Activated CD4-positive, alpha-beta T cell treated with anti-CD3 and anti-CD28 coated beads for 36 hours (primary cell): ENCODE results near the gene SLC17A9. TPM values are rescaled to one million over a fixed set of nuclear protein-coding genes. Genes with fewer than 3 reads are reported as not detected.
"Not testable (repeated sequence)": the region's sequence is repeated elsewhere in the genome, so short reads cannot be mapped to it uniquely, and the experiment has no call there.

Source experiments
- ATAC-seq: fragments of 200-7000 bp; cut with Tn5 transposase; one replicate; pipeline ENCODE4 v1.10.0; 2021; ENCODE audit warnings: mild to moderate bottlenecking, moderate library complexity
- CTCF ChIA-PET: fragments of 350-600 bp; sonication (Branson Sonifier 250); formaldehyde crosslinking; loops from one replicate; lab custom pipeline; 2021; ENCODE audit warnings: antibody characterized with exemption; lab: Charles Lee
- POLR2A ChIA-PET: fragments of 350-600 bp; sonication (Branson Sonifier 250); formaldehyde crosslinking; loops from one replicate; lab custom pipeline; 2021; ENCODE audit warnings: antibody characterized with exemption, inconsistent platforms; lab: Charles Lee
- DNase-seq: peaks from one replicate; pipeline ENCODE4 v3.0.0-alpha.2; 2020
- H3K27ac Mint-ChIP-seq: one replicate; pipeline ENCODE4 v1.8.0; 2021; ENCODE audit warnings: mixed read lengths
- H3K27me3 Mint-ChIP-seq: one replicate; pipeline ENCODE4 v1.8.0; 2021; ENCODE audit warnings: mixed read lengths
- H3K36me3 Mint-ChIP-seq: one replicate; pipeline ENCODE4 v1.8.0; 2021; ENCODE audit warnings: low read depth, mixed read lengths
- H3K4me1 Mint-ChIP-seq: one replicate; pipeline ENCODE4 v1.8.0; 2021; ENCODE audit warnings: mixed read lengths
- H3K4me3 Mint-ChIP-seq: one replicate; pipeline ENCODE4 v1.8.0; 2021; ENCODE audit warnings: mild to moderate bottlenecking, moderate library complexity, mixed read lengths
- H3K9me3 Mint-ChIP-seq: one replicate; pipeline ENCODE4 v1.8.0; 2021; ENCODE audit warnings: low read depth, mixed read lengths
- intact Hi-C, 2 experiments: fragments of 100-400 bp; cut with DNase I in 1 of 2; cut with micrococcal nuclease in 1 of 2; formaldehyde crosslinking; loops; one replicate each; pipeline versions ENCODE4 v1.14.2 to v1.15.1; 2022 to 2024; cut with DNase I, micrococcal nuclease
- total RNA-seq, 2 experiments: library from RNA; stranded (reverse); gene quantifications; one replicate each; pipeline ENCODE4 v1.2.3, GENCODE V29; 2021

SLC17A9 gene
- total RNA-seq, 2 experiments from 2014 or later, result 16.2 to 16.5 TPM

DNA sequence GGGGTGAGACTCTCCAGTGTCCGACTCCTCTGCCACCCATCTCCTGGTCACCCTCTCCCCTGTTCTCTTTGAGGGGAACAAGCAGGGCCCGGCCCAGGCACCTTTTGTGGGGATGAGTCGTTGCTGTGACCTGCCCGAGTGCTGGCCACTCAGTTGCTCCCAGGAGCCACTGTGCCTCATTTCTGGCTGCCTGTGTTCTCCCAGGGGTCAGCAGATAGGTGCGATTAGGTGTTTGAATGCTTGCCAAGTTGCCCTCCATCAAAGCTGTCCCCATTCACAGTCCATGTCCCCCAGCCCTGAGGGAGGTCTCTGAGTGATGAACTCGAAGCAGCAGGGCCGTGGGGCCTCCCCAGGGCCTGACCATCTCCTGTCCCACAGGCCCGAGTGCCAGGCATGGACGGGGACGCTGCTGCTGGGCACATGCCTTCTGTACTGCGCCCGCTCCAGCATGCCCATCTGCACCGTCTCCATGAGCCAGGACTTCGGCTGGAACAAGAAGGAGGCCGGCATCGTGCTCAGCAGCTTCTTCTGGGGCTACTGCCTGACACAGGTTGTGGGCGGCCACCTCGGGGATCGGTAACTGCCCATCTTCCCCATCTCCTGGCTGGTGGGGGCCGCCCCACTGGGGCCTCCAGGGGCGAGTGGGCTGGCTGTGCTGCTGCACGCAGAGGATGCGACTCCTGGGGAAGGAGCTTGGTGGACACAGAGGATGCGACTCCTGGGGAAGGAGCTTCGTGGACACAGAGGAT, 4.1 kb downstream of the SLC17A9 start:
- DNase-seq (no peak), ATAC-seq (no peak)
- no peaks in the 10 kb centered on the region for H3K27me3 Mint-ChIP-seq
- no peaks in the 10 kb centered on the region for H3K9me3 Mint-ChIP-seq
- intact Hi-C loops, result no loop called here
- no peak overlapping the region for H3K27ac Mint-ChIP-seq
- peaks cover 21% of the 10 kb centered on the region for H3K4me1 Mint-ChIP-seq
- H3K4me3 Mint-ChIP-seq, result no peak overlapping the region
- ChIA-PET CTCF (interaction anchor here (1.2 kb wide), 1 partner anchor 16 kb away, joined by 6 read pairs; no protein-coding TSS in a partner anchor), POLR2A (no interaction called here)
- no peaks in the 10 kb centered on the region for H3K36me3 Mint-ChIP-seq

DNA sequence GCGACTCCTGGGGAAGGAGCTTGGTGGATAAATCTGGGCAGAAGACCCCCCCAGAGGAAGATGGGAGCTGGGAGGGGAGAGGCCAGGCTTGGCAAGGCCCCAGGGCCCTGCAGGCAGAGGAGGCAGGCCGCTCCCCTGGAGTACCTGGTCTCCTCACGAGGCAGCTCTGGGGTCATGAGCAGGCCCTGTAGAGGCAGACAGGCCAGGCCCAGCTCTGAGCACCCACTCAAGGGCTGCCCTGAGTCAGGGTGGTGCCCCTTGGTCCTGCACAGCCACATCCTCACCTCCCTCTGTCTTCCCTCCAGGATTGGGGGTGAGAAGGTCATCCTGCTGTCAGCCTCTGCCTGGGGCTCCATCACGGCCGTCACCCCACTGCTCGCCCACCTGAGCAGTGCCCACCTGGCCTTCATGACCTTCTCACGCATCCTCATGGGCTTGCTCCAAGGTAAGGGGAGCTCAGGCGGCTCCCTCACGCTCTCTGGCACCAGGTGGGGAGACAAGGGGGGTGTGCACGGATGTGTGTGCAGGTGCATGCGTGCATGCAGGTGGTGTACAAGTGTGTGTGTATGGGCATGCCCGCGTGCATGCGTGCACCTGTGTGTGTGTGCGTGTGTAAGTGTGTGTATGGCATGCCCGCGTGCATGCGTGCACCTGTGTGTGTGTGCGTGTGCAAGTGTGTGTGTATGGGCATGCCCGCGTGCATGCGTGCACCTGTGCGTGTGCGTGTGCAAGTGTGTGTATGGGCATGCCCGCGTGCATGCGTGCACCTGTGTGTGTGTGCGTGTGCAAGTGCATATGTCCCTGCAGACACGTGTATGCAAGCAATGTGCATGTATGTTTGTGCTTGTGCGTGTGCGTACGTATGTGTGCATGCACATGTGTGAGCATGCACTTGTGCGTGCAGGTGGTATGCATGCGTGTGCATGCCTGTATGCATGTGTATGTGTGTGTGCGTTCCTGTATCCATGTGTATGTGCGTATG, 4.9 kb downstream of the SLC17A9 start:
- H3K27ac Mint-ChIP-seq, result no peak overlapping the region
- no peaks in the 10 kb centered on the region for H3K9me3 Mint-ChIP-seq
- ChIA-PET CTCF (interaction anchor here (1.2 kb wide), 1 partner anchor 15 kb away, joined by 6 read pairs; no protein-coding TSS in a partner anchor), POLR2A (no interaction called here)
- no peak for DNase-seq
- ATAC-seq, result no peak
- H3K36me3 Mint-ChIP-seq, result no peaks in the 10 kb centered on the region
- no peak overlapping the region for H3K4me3 Mint-ChIP-seq
- H3K27me3 Mint-ChIP-seq, result no peaks in the 10 kb centered on the region
- intact Hi-C loops, result no loop called here
- peaks cover 17% of the 10 kb centered on the region for H3K4me1 Mint-ChIP-seq

- CTCF ChIA-PET, result no interaction called here
- DNase-seq (no peak), ATAC-seq (no peak)
- no peak overlapping the region for H3K4me3 Mint-ChIP-seq
- peaks cover 11% of the 10 kb centered on the region for H3K4me1 Mint-ChIP-seq
- no peaks in the 10 kb centered on the region for H3K36me3 Mint-ChIP-seq
- no peak overlapping the region for H3K27ac Mint-ChIP-seq
- intact Hi-C loops, result no loop called here
- POLR2A ChIA-PET, result no interaction called here
- H3K27me3 Mint-ChIP-seq, result no peaks in the 10 kb centered on the region
- no peaks in the 10 kb centered on the region for H3K9me3 Mint-ChIP-seq
Measured at GRCh38 chr20:62958388-62959100, 6.0 kb downstream of the SLC17A9 start.

DNA sequence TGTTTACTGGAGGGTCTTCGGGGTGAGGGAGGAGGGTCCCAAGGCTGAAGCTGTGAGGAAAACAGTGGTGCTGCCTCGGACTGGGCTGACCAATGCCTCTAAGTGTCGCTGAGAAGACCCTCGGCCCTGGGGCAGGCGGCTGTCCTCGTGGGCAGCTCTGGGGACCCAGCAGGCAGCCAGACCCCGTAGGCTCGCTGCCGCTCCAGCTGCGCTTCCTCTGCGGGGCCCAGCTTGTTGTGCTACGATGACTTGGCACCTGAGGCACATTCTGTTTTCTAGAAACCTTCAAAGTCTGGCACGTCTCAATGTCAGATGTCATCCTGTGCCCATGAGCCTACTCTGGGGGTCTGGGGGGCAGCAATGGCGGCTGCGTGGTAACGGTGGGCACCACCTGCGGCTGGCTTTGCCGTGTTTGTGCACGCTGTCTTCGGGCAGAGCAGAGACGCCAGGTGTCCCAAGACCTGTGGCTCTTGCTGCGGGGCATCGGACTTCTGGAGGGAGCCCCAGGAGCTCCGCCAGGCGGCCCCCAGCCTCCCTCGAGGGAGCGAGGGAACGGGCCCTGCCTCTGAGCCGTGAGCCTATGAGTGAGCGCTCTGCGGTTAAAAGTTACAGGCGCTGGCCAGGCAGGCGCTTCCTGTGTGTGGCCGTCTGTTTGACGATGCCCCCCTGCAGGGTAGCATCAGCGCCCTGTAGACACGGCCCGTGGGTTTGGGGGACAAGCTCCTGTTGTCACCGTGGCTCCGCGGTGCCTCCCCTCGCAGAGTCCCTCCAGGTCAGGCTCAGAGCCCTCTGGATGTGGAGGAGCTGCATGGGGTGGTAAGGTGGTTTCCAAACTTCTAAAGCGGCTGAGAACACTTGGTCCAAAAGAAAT, 6.8 kb downstream of the SLC17A9 start:
- no peak for DNase-seq
- Mint-ChIP-seq H3K36me3 (no peaks in the 10 kb centered on the region), H3K4me3 (no peak overlapping the region), H3K27me3 (no peaks in the 10 kb centered on the region), H3K27ac (no peak overlapping the region), H3K9me3 (no peaks in the 10 kb centered on the region), H3K4me1 (peaks cover 3% of the 10 kb centered on the region)
- ChIA-PET POLR2A (no interaction called here), CTCF (interaction anchor here (0.6 kb wide), 1 partner anchor 96 kb away, joined by 3 read pairs; no protein-coding TSS in a partner anchor)
- intact Hi-C loops, result no loop called here
- no peak for ATAC-seq

DNA sequence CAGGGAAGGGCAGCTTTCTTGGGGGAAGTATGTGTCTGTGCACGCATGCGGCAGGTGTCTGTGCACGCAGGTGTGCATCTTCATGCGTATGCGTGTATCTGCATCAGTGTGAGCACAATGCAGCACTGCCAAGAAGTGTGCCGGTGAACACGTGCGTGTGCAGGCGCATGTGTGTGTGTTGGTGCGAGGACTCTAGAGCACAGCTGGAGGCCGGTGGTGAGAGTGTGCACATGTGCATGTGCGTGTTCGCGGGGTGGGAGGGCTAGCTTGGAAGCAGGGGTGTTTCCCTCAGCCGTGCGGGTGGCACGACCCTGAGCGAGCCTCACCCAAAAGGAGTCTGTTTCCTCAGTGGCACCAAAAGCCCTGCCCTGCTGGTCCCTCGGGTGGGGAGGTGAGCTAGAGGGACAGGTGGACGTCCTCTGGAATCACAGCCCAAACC, 7.5 kb downstream of the SLC17A9 start:
- Mint-ChIP-seq H3K36me3 (no peaks in the 10 kb centered on the region), H3K9me3 (no peaks in the 10 kb centered on the region), H3K4me1 (no peaks in the 10 kb centered on the region), H3K4me3 (no peak overlapping the region), H3K27ac (no peak overlapping the region), H3K27me3 (no peaks in the 10 kb centered on the region)
- ChIA-PET CTCF (interaction anchor here (0.6 kb wide), 2 partner anchors 97 to 135 kb away, joined by 3 read pairs; no protein-coding TSS in a partner anchor), POLR2A (no interaction called here)
- DNase-seq, result no peak
- intact Hi-C loops, result no loop called here
- ATAC-seq, result no peak

DNA sequence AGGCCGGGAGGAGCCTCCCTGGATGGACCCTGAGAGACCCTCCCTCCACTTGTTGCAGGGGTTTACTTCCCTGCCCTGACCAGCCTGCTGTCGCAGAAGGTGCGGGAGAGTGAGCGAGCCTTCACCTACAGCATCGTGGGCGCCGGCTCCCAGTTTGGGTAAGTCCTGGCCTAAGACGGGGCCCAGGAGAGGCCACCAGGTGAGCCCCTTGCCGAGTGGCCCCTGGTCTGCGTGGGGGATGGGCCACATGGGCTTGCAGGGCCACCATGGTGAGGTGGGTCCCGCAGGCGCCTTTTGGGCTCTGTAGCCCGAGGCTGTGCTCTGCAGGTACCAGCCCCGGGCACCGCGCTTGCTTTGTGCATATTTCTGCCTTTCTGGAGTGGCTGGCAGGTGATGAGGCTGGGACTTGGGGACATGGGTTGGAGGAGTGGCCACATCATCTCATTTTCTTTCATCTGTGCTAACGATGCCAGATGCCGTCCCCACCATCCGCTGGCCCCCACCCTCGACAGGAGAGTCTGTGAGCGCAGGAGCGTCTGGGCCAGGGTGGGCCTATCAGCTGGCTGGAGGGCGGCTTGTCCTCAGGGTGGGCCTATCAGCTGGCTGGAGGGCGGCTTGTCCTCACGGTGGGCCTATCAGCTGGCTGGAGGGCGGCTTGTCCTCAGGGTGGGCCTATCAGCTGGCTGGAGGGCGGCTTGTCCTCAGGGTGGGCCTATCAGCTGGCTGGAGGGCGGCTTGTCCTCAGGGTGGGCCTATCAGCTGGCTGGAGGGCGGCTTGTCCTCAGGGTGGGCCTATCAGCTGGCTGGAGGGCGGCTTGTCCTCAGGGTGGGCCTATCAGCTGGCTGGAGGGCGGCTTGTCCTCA, 8.2 kb downstream of the SLC17A9 start:
- H3K4me3 Mint-ChIP-seq, H3K27me3 Mint-ChIP-seq, DNase-seq, H3K36me3 Mint-ChIP-seq, H3K4me1 Mint-ChIP-seq, POLR2A ChIA-PET, H3K27ac Mint-ChIP-seq, intact Hi-C loops, ATAC-seq, H3K9me3 Mint-ChIP-seq: not testable (repeated sequence)
- CTCF ChIA-PET, result interaction anchor here (0.6 kb wide), 2 partner anchors 97 to 136 kb away, joined by 3 read pairs; no protein-coding TSS in a partner anchor

GRCh38 chr20:62961310-62961783, 8.8 kb downstream of the SLC17A9 start:
- Mint-ChIP-seq H3K27me3 (no peaks in the 10 kb centered on the region), H3K4me1 (no peaks in the 10 kb centered on the region), H3K27ac (no peak overlapping the region), H3K36me3 (no peaks in the 10 kb centered on the region), H3K4me3 (no peak overlapping the region), H3K9me3 (no peaks in the 10 kb centered on the region)
- intact Hi-C loops, result no loop called here
- ChIA-PET POLR2A (no interaction called here), CTCF (no interaction called here)
- DNase-seq, result no peak
- no peak for ATAC-seq

DNA sequence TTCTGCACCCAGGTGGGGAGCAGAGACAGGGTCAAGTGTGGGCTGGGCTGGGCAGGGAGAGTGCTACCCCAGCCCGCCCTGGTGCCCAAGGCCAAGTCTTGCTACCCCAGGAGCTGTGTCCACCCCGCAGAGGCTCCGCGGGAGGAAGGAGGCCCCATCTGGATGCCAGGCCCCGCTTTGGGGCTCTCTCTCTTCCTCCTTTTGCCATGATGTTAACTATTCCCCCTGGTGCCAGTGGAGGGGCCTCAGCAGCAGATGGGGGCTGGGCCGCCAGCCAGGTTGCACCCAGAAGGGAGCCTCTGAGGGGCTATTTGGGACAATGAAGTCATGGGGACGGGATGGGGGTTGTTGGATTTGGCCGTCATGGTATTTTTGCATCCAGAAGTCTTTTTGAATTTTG, 9.3 kb downstream of the SLC17A9 start:
- no peak for ATAC-seq

DNA sequence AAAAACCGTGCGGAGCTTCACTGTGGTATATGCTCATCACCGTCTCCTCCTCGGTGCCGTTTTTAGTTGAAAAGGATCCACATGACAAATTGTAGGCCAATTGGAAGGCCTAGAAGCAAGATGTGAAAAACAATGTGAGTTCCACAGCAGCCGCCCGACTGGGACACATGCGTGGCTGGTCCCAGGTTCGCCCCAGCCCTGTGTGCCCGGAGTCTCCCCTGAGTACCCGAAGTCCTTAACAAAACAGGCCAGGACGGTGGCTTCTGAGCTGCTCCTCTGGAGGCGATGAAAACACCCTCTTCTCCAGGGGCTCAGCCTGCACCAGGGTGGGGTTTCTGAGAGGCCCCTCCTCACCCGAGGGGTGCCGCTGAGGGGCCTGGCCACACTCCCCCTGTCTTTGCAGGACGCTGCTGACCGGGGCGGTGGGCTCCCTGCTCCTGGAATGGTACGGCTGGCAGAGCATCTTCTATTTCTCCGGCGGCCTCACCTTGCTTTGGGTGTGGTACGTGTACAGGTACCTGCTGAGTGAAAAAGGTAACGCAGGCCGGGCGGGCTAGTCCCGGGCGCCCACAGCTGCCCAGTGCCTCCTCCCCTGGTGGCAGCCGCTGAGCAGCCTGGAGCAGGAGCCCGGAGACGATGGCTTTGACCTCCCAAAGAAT, 9.8 kb downstream of the SLC17A9 start:
- ATAC-seq (no peak), DNase-seq (no peak)
- intact Hi-C loops, result no loop called here
- POLR2A ChIA-PET, result no interaction called here
- H3K4me1 Mint-ChIP-seq, result no peaks in the 10 kb centered on the region
- no peaks in the 10 kb centered on the region for H3K27me3 Mint-ChIP-seq
- no peaks in the 10 kb centered on the region for H3K36me3 Mint-ChIP-seq
- no peak overlapping the region for H3K4me3 Mint-ChIP-seq
- H3K27ac Mint-ChIP-seq, result no peak overlapping the region
- H3K9me3 Mint-ChIP-seq, result no peaks in the 10 kb centered on the region
- CTCF ChIA-PET, result no interaction called here

More for the DNA sequence above, 9.3 kb downstream of the SLC17A9 start:
- H3K27ac Mint-ChIP-seq, result no peak overlapping the region
- H3K36me3 Mint-ChIP-seq, result no peaks in the 10 kb centered on the region
- no peak overlapping the region for H3K4me3 Mint-ChIP-seq
- CTCF ChIA-PET, result no interaction called here
- DNase-seq, result no peak
- intact Hi-C loops, result no loop called here
- POLR2A ChIA-PET, result no interaction called here
- H3K4me1 Mint-ChIP-seq, result no peaks in the 10 kb centered on the region
- no peaks in the 10 kb centered on the region for H3K27me3 Mint-ChIP-seq
- H3K9me3 Mint-ChIP-seq, result no peaks in the 10 kb centered on the region
